Activated CD4-positive, alpha-beta T cell treated with anti-CD3 and anti-CD28 coated beads for 1 hour (primary cell): ENCODE results near the gene LMOD1.

Source experiments
- DNase-seq: peaks from one replicate; pipeline ENCODE4 v3.0.0-alpha.2; 2020

Gene LMOD1

GRCh38 chr1:201851949-201852348, 94.4 kb downstream of the LMOD1 start:
- no peak for DNase-seq

DNA sequence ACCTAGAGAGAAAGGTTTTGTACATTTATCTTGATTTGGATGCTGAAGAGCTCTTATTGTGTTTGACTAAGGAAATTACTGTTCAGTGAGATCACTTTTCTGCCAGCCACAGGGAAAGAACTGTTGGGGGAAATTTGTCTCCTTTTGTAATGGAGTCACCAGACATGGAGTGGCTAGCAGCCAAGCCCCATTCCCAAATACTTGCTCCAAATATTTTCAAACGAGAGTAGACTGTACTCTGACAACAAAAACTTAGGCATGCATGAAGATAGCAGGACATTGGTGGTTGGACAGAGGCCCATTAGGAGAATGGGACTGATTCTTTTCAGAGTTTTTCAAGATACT, 96.3 kb downstream of the LMOD1 start:
- DNase-seq = no peak

GRCh38 chr1:201849372-201850052, 96.8 kb downstream of the LMOD1 start:
- no peak for DNase-seq

DNA sequence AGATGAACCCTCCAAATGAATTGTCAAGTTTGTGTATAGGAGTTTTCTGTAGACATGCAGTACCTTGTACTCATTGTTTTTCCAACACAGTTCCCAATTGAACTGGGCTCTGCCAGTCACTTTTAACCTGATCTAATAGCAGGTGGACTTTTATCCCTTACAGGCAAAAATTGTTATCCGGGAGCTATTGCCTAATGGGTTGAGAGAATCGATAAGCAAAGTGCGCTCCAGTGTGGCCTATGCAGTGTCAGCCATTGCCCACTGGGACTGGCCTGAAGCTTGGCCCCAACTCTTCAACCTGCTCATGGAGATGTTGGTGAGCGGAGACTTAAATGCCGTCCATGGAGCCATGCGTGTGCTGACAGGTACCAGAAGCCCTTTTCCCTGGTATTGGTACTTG, 98.1 kb downstream of the LMOD1 start:
- no peak for DNase-seq

DNA sequence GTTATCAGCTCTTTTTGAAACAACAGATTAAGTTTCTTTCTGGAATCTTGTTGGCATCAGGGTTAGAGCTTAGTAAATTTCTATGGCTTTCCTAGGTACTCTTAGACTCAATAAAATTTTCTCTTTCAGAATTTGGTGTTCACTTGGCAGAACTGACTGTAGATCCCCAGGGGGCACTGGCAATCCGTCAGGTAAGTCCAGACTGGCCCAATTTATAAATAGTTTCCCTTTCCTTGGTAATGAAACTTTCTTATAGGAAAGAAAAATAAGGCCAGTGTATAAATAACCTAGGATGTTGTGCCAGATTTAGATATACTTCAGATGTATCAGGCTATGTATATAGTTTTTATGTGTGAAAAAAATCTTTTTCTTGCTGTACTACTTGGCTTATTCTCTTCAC, 99.2 kb downstream of the LMOD1 start:
- DNase-seq = no peak
